ENCODE results near the gene ADAM12. TPM values are rescaled to one million over a fixed set of nuclear protein-coding genes. Genes with fewer than 3 reads are reported as not detected.
A peak's percentile ranks its signal among the peaks of the same experiment; 100 is the strongest.

ADAM12 gene
- total RNA-seq, 2 donors from 2014 or later, result 0.46 TPM; not detected in 1

DNA sequence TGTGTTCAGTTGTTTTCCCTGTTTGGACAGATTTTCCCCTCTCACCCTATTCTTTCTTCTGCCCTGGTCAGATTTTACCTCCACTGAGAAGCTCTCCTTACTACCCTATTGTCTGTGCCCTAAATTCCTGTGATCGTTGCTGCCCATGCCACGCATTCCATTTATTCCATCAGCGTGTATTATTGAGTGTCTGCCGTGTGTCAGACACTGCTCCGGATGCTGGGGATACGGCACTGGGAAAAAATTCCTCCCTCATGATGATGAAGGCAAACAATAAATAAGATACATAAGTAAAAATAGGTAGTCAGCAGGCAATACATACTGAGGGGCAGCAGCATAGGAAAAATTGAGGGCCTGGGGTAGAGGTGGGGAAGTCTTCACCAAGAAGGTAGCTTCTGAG is 405.1 kb downstream of the ADAM12 start:
- H3K27me3 ChIP-seq (ENCODE audit: control insufficient read depth, insufficient read depth, low read length, poor library complexity, severe bottlenecking), result no peaks in the 10 kb centered on the region
- no peak overlapping the region for H3K9ac ChIP-seq (ENCODE audit: extremely low read depth, low read length, poor library complexity, severe bottlenecking)
- H3K4me1 Mint-ChIP-seq, result peaks cover 25% of the 10 kb centered on the region
- H3K9me3 Mint-ChIP-seq, result no peaks in the 10 kb centered on the region
- no peaks in the 10 kb centered on the region for H3K36me3 Mint-ChIP-seq (ENCODE audit: low read depth)
- peaks cover 10% of the 10 kb centered on the region for H3K27me3 Mint-ChIP-seq (ENCODE audit: insufficient read depth)
- no peak for DNase-seq
- H3K4me3 Mint-ChIP-seq, result no peak overlapping the region
- H3K4me1 ChIP-seq (ENCODE audit: control insufficient read depth, insufficient read depth, low read length), result no peaks in the 10 kb centered on the region
- no peak overlapping the region for H3K27ac ChIP-seq (ENCODE audit: low read depth, low read length)
- H3K4me3 ChIP-seq (ENCODE audit: low read length), result no peak overlapping the region
- H3K9me3 ChIP-seq (ENCODE audit: control insufficient read depth, low read length), result no peaks in the 10 kb centered on the region
- no peaks in the 10 kb centered on the region for H3K36me3 ChIP-seq (ENCODE audit: control insufficient read depth, insufficient read depth, low read length)
- TF ChIP-seq, protein P1, sequence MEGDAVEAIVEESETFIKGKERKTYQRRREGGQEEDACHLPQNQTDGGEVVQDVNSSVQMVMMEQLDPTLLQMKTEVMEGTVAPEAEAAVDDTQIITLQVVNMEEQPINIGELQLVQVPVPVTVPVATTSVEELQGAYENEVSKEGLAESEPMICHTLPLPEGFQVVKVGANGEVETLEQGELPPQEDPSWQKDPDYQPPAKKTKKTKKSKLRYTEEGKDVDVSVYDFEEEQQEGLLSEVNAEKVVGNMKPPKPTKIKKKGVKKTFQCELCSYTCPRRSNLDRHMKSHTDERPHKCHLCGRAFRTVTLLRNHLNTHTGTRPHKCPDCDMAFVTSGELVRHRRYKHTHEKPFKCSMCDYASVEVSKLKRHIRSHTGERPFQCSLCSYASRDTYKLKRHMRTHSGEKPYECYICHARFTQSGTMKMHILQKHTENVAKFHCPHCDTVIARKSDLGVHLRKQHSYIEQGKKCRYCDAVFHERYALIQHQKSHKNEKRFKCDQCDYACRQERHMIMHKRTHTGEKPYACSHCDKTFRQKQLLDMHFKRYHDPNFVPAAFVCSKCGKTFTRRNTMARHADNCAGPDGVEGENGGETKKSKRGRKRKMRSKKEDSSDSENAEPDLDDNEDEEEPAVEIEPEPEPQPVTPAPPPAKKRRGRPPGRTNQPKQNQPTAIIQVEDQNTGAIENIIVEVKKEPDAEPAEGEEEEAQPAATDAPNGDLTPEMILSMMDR (conservative IDR thresholded peaks at IDR 0.05), result no peak
- peak overlapping the region; percentile 32 for H3K27ac Mint-ChIP-seq
- 50 to 83% methylated on average over 2 to 6 of the region's 6 CpGs for WGBS, 2 experiments (ENCODE audit: insufficient coverage in 1 of 2, insufficient read length in 1 of 2)

DNA sequence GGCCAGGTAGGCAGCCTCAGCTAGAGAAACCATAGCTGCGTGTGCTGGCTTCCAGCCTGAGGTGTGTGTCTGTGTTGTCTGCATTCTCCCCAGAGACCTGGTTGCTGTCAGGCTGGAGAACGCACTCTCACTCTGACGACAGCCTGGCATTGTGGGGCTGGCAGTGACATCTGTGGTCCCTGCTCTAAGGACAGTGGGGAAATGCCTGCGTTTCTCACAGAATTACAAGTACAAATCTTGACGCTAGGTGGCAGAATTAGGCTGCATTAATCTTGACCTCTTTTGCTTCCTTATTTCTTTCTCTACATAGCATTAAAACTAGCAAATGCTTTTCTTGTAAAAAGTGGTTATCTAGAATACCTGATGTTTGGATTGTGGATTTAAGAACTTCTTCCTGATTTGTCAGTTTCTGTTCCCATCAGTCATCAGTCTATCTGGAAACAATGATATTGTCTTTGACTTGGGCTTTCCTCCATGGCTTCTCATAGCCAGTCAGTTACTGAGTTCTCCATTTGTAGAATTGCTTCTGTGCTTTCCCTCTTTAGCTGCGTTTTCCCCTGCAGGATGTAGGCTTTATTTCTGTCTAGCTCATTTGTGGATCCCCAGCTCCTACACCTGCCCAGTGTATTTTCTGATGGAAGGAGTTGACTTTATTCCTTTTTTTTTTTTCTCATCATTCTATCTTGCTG is 405.9 kb downstream of the ADAM12 start:
- TF ChIP-seq, protein P1 (conservative IDR thresholded peaks at IDR 0.05), result peak; percentile 88
- Mint-ChIP-seq H3K36me3 (ENCODE audit: low read depth) (no peaks in the 10 kb centered on the region), H3K4me3 (no peak overlapping the region), H3K27me3 (ENCODE audit: insufficient read depth) (peaks cover 10% of the 10 kb centered on the region), H3K27ac (no peak overlapping the region), H3K4me1 (peaks cover 29% of the 10 kb centered on the region), H3K9me3 (no peaks in the 10 kb centered on the region)
- Histone ChIP-seq H3K4me3 (ENCODE audit: low read length) (no peak overlapping the region), H3K9ac (ENCODE audit: extremely low read depth, low read length, poor library complexity, severe bottlenecking) (no peak overlapping the region), H3K27me3 (ENCODE audit: control insufficient read depth, insufficient read depth, low read length, poor library complexity, severe bottlenecking) (no peaks in the 10 kb centered on the region), H3K4me1 (ENCODE audit: control insufficient read depth, insufficient read depth, low read length) (no peaks in the 10 kb centered on the region), H3K27ac (ENCODE audit: low read depth, low read length) (no peak overlapping the region), H3K9me3 (ENCODE audit: control insufficient read depth, low read length) (no peaks in the 10 kb centered on the region), H3K36me3 (ENCODE audit: control insufficient read depth, insufficient read depth, low read length) (no peaks in the 10 kb centered on the region)
- DNase-seq, result peak; percentile 72
- 13 to 17% methylated on average over 3 to 6 of the region's 6 CpGs for WGBS, 2 experiments (ENCODE audit: insufficient coverage in 1 of 2, insufficient read length in 1 of 2)

DNA sequence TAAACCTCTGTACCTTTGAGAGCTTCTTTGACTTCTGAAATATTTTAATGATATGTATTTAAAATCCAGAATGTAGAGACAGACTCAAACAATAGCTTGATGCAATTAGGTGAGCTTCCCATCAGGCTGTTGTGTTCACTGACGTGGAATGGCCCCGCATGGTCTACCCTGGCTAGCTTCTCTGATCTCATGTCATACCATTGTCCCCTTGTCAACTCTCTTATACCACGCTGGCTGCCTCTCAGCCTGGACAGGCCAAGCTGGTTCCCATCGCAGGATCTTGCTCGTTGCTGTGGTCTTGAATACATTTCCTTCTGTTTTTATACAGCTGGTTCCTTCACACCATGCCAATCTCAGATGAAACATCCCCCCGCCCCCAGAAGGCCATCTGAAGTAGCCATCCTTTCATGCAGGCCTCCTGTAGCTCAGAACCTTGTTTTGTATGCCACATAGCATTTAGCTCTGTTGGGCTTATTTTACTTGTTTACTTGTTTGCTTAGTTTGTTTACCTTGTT is 407.7 kb downstream of the ADAM12 start:
- no peaks in the 10 kb centered on the region for H3K27me3 ChIP-seq (ENCODE audit: control insufficient read depth, insufficient read depth, low read length, poor library complexity, severe bottlenecking)
- no peaks in the 10 kb centered on the region for H3K9me3 ChIP-seq (ENCODE audit: control insufficient read depth, low read length)
- H3K4me3 Mint-ChIP-seq, result no peak overlapping the region
- H3K4me1 ChIP-seq (ENCODE audit: control insufficient read depth, insufficient read depth, low read length), result no peaks in the 10 kb centered on the region
- WGBS, 2 experiments (ENCODE audit: insufficient coverage in 1 of 2, insufficient read length in 1 of 2), result 54 to 78% methylated on average over 6 of the region's 6 CpGs
- no peak for DNase-seq
- no peaks in the 10 kb centered on the region for H3K36me3 ChIP-seq (ENCODE audit: control insufficient read depth, insufficient read depth, low read length)
- no peak overlapping the region for H3K27ac Mint-ChIP-seq
- peaks cover 5% of the 10 kb centered on the region for H3K27me3 Mint-ChIP-seq (ENCODE audit: insufficient read depth)
- no peaks in the 10 kb centered on the region for H3K9me3 Mint-ChIP-seq
- no peak overlapping the region for H3K4me3 ChIP-seq (ENCODE audit: low read length)
- no peak overlapping the region for H3K27ac ChIP-seq (ENCODE audit: low read depth, low read length)
- H3K36me3 Mint-ChIP-seq (ENCODE audit: low read depth), result no peaks in the 10 kb centered on the region
- peaks cover 35% of the 10 kb centered on the region for H3K4me1 Mint-ChIP-seq
- TF ChIP-seq, protein P1 (conservative IDR thresholded peaks at IDR 0.05), result no peak
- no peak overlapping the region for H3K9ac ChIP-seq (ENCODE audit: extremely low read depth, low read length, poor library complexity, severe bottlenecking)

Measured in endodermal cell (in vitro differentiated cells).